Motor neuron (in vitro differentiated cells): ENCODE results near the gene TRMU. TPM values are rescaled to one million over a fixed set of nuclear protein-coding genes. Genes with fewer than 3 reads are reported as not detected.

Experiments used
- ATAC-seq, 8 experiments: fragments of 200-7000 bp; cut with Tn5 transposase; replicated peaks in 6 of 8; 2 replicates each; pipeline ENCODE4 v1.8.0; 2021; ENCODE audit warnings: mild to moderate bottlenecking in 8 of 8, moderate library complexity in 8 of 8
- H3K27ac ChIP-seq, 2 donors: fragments of 250-450 bp; sonication (Bioruptor Pico); 2 replicates each; pipeline ENCODE4 v1.9.0; 2021; ENCODE audit warnings: antibody characterized with exemption in 2 of 2, mild to moderate bottlenecking in 2 of 2, moderate library complexity in 1 of 2
- H3K4me1 ChIP-seq, 2 donors: fragments of 250-450 bp; sonication (Bioruptor Pico); replicated peaks in 1 of 2; 2 replicates each; pipeline ENCODE4 v1.6.1; 2021; ENCODE audit warnings: antibody characterized with exemption in 2 of 2, mild to moderate bottlenecking in 2 of 2, moderate library complexity in 1 of 2
- H3K4me3 ChIP-seq, 5 donors: fragments of 250-450 bp; sonication (Bioruptor Pico); 2 replicates each; pipeline ENCODE4 v1.9.0; 2021; ENCODE audit warnings: antibody characterized with exemption in 5 of 5, mild to moderate bottlenecking in 5 of 5, moderate library complexity in 4 of 5
- WGBS, 10 experiments: fragments of 450-650 bp; shearing (Covaris generic); methylation state at CpG; one replicate each; pipeline ENCODE4 v1.0.0; 2022; 5-methylcytosine and 5-hydroxymethylcytosine counted together
- in situ Hi-C, 9 experiments: fragments of 400-800 bp; cut with MboI; loops; one replicate each; pipeline ENCODE4 v1.15.0; 2021; ENCODE audit warnings: low sequenced_read_pairs in 9 of 9, low pct_unique_long_range_greater_than_20kb in 2 of 9; ENCODE audit not compliant: unreplicated experiment in 9 of 9
- total RNA-seq, 8 experiments: library from RNA; unstranded; fragments of 300-600 nt; gene quantifications; 2 replicates each; pipeline versions ENCODE4 v1.2.3 to v1.2.4, GENCODE V29; 2022

TRMU gene
- total RNA-seq, 8 experiments from 2014 or later = 25.0 to 66.9 (median 39.3) TPM

GRCh38 chr22:46405901-46406300, 70.4 kb downstream of the TRMU start:
- Histone ChIP-seq H3K4me3 (no peak overlapping the region), H3K4me1 (no peaks in the 10 kb centered on the region), H3K27ac (no peak overlapping the region)
- in situ Hi-C loops = no loop called here
- WGBS, 10 experiments = 96 to 100% (median 100%) methylated on average over 1 to 3 of the region's 4 CpGs; no CpG with 5 or more reads in 7 of the 10 experiments
- no peak for ATAC-seq

- in situ Hi-C loops = no loop called here
- Histone ChIP-seq H3K27ac (no peak overlapping the region), H3K4me3 (no peak overlapping the region), H3K4me1 (no peaks in the 10 kb centered on the region)
- WGBS, 10 experiments = 100% methylated on average over 1 to 2 of the region's 8 CpGs; no CpG with 5 or more reads in 8 of the 10 experiments
- ATAC-seq = no peak
Measured at GRCh38 chr22:46406349-46406748, 70.8 kb downstream of the TRMU start.

GRCh38 chr22:46406791-46407190, 71.3 kb downstream of the TRMU start:
- in situ Hi-C loops = no loop called here
- no peak overlapping the region for H3K4me3 ChIP-seq
- ATAC-seq = no peak
- WGBS, 10 experiments = 50% methylated on average over 6 of the region's 15 CpGs; no CpG with 5 or more reads in 9 of the 10 experiments
- H3K4me1 ChIP-seq = no peaks in the 10 kb centered on the region
- H3K27ac ChIP-seq = no peak overlapping the region

Other genes starting within 250 kb of the TRMU start
- 10 to 100 TPM in 1 of 8 experiments, 1 to 10 TPM in 6, under 1 TPM in 1; 0.38 to 15.1 (median 4.5) TPM for gene PPARA, start 185.2 kb upstream of the TRMU start, total RNA-seq
- 10 to 100 TPM in 3 of 8 experiments, 1 to 10 TPM in 5; 5.1 to 10.4 (median 9.6) TPM for gene CDPF1, start 85.4 kb upstream of the TRMU start, total RNA-seq
- gene PKDREJ, start 72.4 kb upstream of the TRMU start, total RNA-seq = under 1 TPM; 0.20 to 0.92 (median 0.63) TPM
- gene TTC38, start 67.7 kb upstream of the TRMU start, total RNA-seq = 10 to 100 TPM in 5 of 8 experiments, 1 to 10 TPM in 3; 6.2 to 25.2 (median 13.8) TPM
- 10 to 100 TPM in 3 of 8 experiments, 1 to 10 TPM in 2, under 1 TPM in 3; 0.20 to 24.9 (median 1.8) TPM for gene GTSE1, start 38.8 kb upstream of the TRMU start, total RNA-seq
- 10 to 100 TPM in 1 of 8 experiments, 1 to 10 TPM in 6, under 1 TPM in 1; 0.76 to 26.6 (median 4.7) TPM for gene CELSR1, start 201.9 kb downstream of the TRMU start, total RNA-seq